ENCODE results near the gene UBL4B.

The UBL4B gene

GRCh38 chr1:110097507-110098221 is 14.6 kb upstream of the UBL4B start:
- Mint-ChIP-seq H3K27ac (no peak overlapping the region), H3K9me3 (no peaks in the 10 kb centered on the region), H3K4me3 (no peak overlapping the region), H3K36me3 (no peaks in the 10 kb centered on the region), H3K4me1 (no peaks in the 10 kb centered on the region)
- DNase-seq (ENCODE audit: low spot score in 2 of 2) (no peak), ATAC-seq (no peak)

GRCh38 chr1:110098222-110099026 is 13.8 kb upstream of the UBL4B start:
- Mint-ChIP-seq H3K9me3 (no peaks in the 10 kb centered on the region), H3K4me3 (no peak overlapping the region), H3K27ac (no peak overlapping the region), H3K36me3 (no peaks in the 10 kb centered on the region), H3K4me1 (no peaks in the 10 kb centered on the region)
- DNase-seq (ENCODE audit: low spot score in 2 of 2) (no peak), ATAC-seq (no peak)

GRCh38 chr1:110100335-110100734 is 11.9 kb upstream of the UBL4B start:
- DNase-seq (ENCODE audit: low spot score in 2 of 2) (no peak), ATAC-seq (no peak)
- no peak overlapping the region for H3K27ac Mint-ChIP-seq
- H3K36me3 Mint-ChIP-seq, result no peaks in the 10 kb centered on the region
- H3K9me3 Mint-ChIP-seq, result no peaks in the 10 kb centered on the region
- H3K4me1 Mint-ChIP-seq, result no peaks in the 10 kb centered on the region
- H3K4me3 Mint-ChIP-seq, result no peak overlapping the region

GRCh38 chr1:110102081-110102480 is 10.2 kb upstream of the UBL4B start:
- Mint-ChIP-seq H3K4me3 (no peak overlapping the region), H3K27ac (no peak overlapping the region), H3K9me3 (no peaks in the 10 kb centered on the region), H3K36me3 (no peaks in the 10 kb centered on the region), H3K4me1 (no peaks in the 10 kb centered on the region)
- DNase-seq (ENCODE audit: low spot score in 2 of 2) (no peak), ATAC-seq (no peak)

GRCh38 chr1:110106013-110106941 is 6.0 kb upstream of the UBL4B start:
- H3K4me3 Mint-ChIP-seq, result no peak overlapping the region
- ATAC-seq (peak; percentile 77), DNase-seq (ENCODE audit: low spot score in 2 of 2) (peak; percentile 41 to 75)
- no peak overlapping the region for H3K27ac Mint-ChIP-seq
- H3K36me3 Mint-ChIP-seq, result no peaks in the 10 kb centered on the region
- no peaks in the 10 kb centered on the region for H3K4me1 Mint-ChIP-seq
- no peaks in the 10 kb centered on the region for H3K9me3 Mint-ChIP-seq

GRCh38 chr1:110107867-110108469 is 4.3 kb upstream of the UBL4B start:
- no peaks in the 10 kb centered on the region for H3K9me3 Mint-ChIP-seq
- no peaks in the 10 kb centered on the region for H3K4me1 Mint-ChIP-seq
- no peaks in the 10 kb centered on the region for H3K36me3 Mint-ChIP-seq
- ATAC-seq (no peak), DNase-seq (ENCODE audit: low spot score in 2 of 2) (no peak)
- no peak overlapping the region for H3K4me3 Mint-ChIP-seq
- no peak overlapping the region for H3K27ac Mint-ChIP-seq

- DNase-seq (ENCODE audit: low spot score in 2 of 2), result no peak
- Mint-ChIP-seq H3K4me1 (no peaks in the 10 kb centered on the region), H3K9me3 (no peaks in the 10 kb centered on the region), H3K27ac (no peak overlapping the region), H3K36me3 (no peaks in the 10 kb centered on the region), H3K4me3 (no peak overlapping the region)
- no peak for ATAC-seq
Observed at GRCh38 chr1:110111081-110111480, 1.2 kb upstream of the UBL4B start.

GRCh38 chr1:110112656-110113055 is 413 bp downstream of the UBL4B start:
- Mint-ChIP-seq H3K27ac (no peak overlapping the region), H3K4me1 (no peaks in the 10 kb centered on the region), H3K4me3 (no peak overlapping the region), H3K36me3 (no peaks in the 10 kb centered on the region), H3K9me3 (no peaks in the 10 kb centered on the region)
- DNase-seq (ENCODE audit: low spot score in 2 of 2), result no peak
- ATAC-seq, result no peak

- peak; percentile 9 for ATAC-seq
- Mint-ChIP-seq H3K4me3 (no peak overlapping the region), H3K4me1 (no peaks in the 10 kb centered on the region)
Observed at GRCh38 chr1:110113551-110113950, 1.3 kb downstream of the UBL4B start.

GRCh38 chr1:110114173-110114572 is 1.9 kb downstream of the UBL4B start:
- Mint-ChIP-seq H3K36me3 (peaks cover under 1% of the 10 kb centered on the region), H3K9me3 (no peaks in the 10 kb centered on the region), H3K4me1 (no peaks in the 10 kb centered on the region), H3K27ac (no peak overlapping the region), H3K4me3 (no peak overlapping the region)
- ATAC-seq (no peak), DNase-seq (ENCODE audit: low spot score in 2 of 2) (no peak)

More at GRCh38 chr1:110113551-110113950, 1.3 kb downstream of the UBL4B start:
- no peak for DNase-seq (ENCODE audit: low spot score in 2 of 2)
- peak overlapping the region; percentile 56 for H3K27ac Mint-ChIP-seq
- no peaks in the 10 kb centered on the region for H3K36me3 Mint-ChIP-seq
- no peaks in the 10 kb centered on the region for H3K9me3 Mint-ChIP-seq

- Mint-ChIP-seq H3K36me3 (peaks cover 6% of the 10 kb centered on the region), H3K9me3 (no peaks in the 10 kb centered on the region), H3K4me1 (no peaks in the 10 kb centered on the region), H3K4me3 (no peak overlapping the region), H3K27ac (no peak overlapping the region)
- ATAC-seq (no peak), DNase-seq (ENCODE audit: low spot score in 2 of 2) (no peak)
Observed at GRCh38 chr1:110114784-110115183, 2.5 kb downstream of the UBL4B start.

GRCh38 chr1:110118636-110119396 is 6.6 kb downstream of the UBL4B start:
- ATAC-seq (no peak), DNase-seq (ENCODE audit: low spot score in 2 of 2) (no peak)
- peaks cover 26% of the 10 kb centered on the region for H3K36me3 Mint-ChIP-seq
- peaks cover 6% of the 10 kb centered on the region for H3K9me3 Mint-ChIP-seq
- no peak overlapping the region for H3K4me3 Mint-ChIP-seq
- H3K4me1 Mint-ChIP-seq, result peaks cover 10% of the 10 kb centered on the region
- H3K27ac Mint-ChIP-seq, result no peak overlapping the region

GRCh38 chr1:110119843-110120242 is 7.6 kb downstream of the UBL4B start:
- no peak for ATAC-seq
- Mint-ChIP-seq H3K9me3 (peaks cover 6% of the 10 kb centered on the region), H3K4me1 (peaks cover 10% of the 10 kb centered on the region), H3K36me3 (peaks cover 26% of the 10 kb centered on the region), H3K4me3 (no peak overlapping the region), H3K27ac (peak overlapping the region; percentile 94)
- no peak for DNase-seq (ENCODE audit: low spot score in 2 of 2)

GRCh38 chr1:110120960-110121561 is 8.8 kb downstream of the UBL4B start:
- H3K4me3 Mint-ChIP-seq, result peak overlapping the region; percentile 16

More at GRCh38 chr1:110120960-110121561, 8.8 kb downstream of the UBL4B start:
- no peak for DNase-seq (ENCODE audit: low spot score in 2 of 2)
- H3K9me3 Mint-ChIP-seq, result peaks cover 6% of the 10 kb centered on the region
- peak overlapping the region; percentile 94 for H3K27ac Mint-ChIP-seq
- ATAC-seq, result no peak
- peaks cover 10% of the 10 kb centered on the region for H3K4me1 Mint-ChIP-seq
- peaks cover 26% of the 10 kb centered on the region for H3K36me3 Mint-ChIP-seq

Data from stimulated activated effector memory CD8-positive, alpha-beta T cell treated with anti-CD3 and anti-CD28 coated beads, Interleukin-12 subunit alpha, Interleukin-12 subunit beta, amount 100 ng/mL, for 72 hours (primary cell).